RWPE2 (cell line): ENCODE data around the gene COMMD7.
A peak's percentile ranks its signal among the peaks of the same experiment; 100 is the strongest.
"Not testable (repeated sequence)": the region's sequence is repeated elsewhere in the genome, so short reads cannot be mapped to it uniquely, and the experiment has no call there.

Source experiments
- ATAC-seq: fragments of 200-7000 bp; cut with Tn5 transposase; 3 replicates; pipeline ENCODE4 v1.9.1; 2021; ENCODE audit warnings: low read depth
- DNase-seq: peaks from one replicate; pipeline ENCODE4 v3.0.0-alpha.2; 2020; ENCODE audit warnings: low spot score
- H3K27ac ChIP-seq: fragments of 450-650 bp; 2 replicates; pipeline ENCODE4 v1.5.1; 2017; ENCODE audit warnings: mild to moderate bottlenecking; ENCODE audit not compliant: poor library complexity, severe bottlenecking
- H3K27me3 ChIP-seq: fragments of 250-450 bp; sonication (Bioruptor Pico); 2 replicates; pipeline ENCODE4 v1.5.1; 2021; ENCODE audit warnings: mild to moderate bottlenecking, moderate library complexity; ENCODE audit not compliant: insufficient read depth, poor library complexity, severe bottlenecking
- H3K36me3 ChIP-seq: fragments of 250-450 bp; sonication (Bioruptor Pico); 2 replicates; pipeline ENCODE4 v1.5.1; 2020; ENCODE audit warnings: low read depth, mild to moderate bottlenecking, moderate library complexity
- H3K4me1 ChIP-seq: fragments of 250-450 bp; sonication (Bioruptor Pico); 2 replicates; pipeline ENCODE4 v1.5.1; 2021; ENCODE audit warnings: mild to moderate bottlenecking, moderate library complexity; ENCODE audit not compliant: insufficient read depth, poor library complexity, severe bottlenecking
- H3K4me3 ChIP-seq: fragments of 250-450 bp; sonication (Bioruptor Pico); 2 replicates; pipeline ENCODE4 v1.5.1; 2021; ENCODE audit warnings: mild to moderate bottlenecking, moderate library complexity; ENCODE audit not compliant: severe bottlenecking
- H3K9me3 ChIP-seq: fragments of 250-450 bp; sonication (Bioruptor Pico); 2 replicates; pipeline ENCODE4 v1.5.1; 2021; ENCODE audit warnings: mild to moderate bottlenecking, moderate library complexity; ENCODE audit not compliant: severe bottlenecking
- TF ChIP-seq, protein P1 (sequence below): fragments of 450-650 bp; IDR thresholded peaks from one replicate; pipeline ENCODE4 v1.5.1; 2017; ENCODE audit warnings: mild to moderate bottlenecking, moderate library complexity; ENCODE audit not compliant: poor library complexity, severe bottlenecking

The COMMD7 gene

DNA sequence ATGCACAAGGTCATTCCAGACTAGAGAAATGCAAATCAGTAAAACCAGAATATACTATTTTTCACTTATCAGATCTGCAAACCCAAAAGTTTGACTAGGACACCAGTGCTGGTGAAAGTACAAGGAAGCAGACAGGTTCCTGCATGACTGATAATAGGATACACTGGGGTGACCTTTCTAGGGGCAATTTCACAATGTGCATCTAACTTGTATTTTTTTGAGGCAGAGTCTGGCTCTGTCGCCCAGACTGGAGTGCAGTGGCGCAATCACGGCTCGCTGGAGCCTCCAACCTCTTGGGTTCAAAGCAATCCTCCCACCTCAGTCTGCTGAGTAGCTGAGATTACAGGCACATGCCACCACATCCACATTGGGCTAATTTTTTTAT lies 11.4 kb downstream of the COMMD7 start:
- Histone ChIP-seq H3K27me3 (no peaks in the 10 kb centered on the region), H3K4me3 (no peak overlapping the region), H3K9me3 (no peaks in the 10 kb centered on the region), H3K36me3 (peaks cover 14% of the 10 kb centered on the region), H3K27ac (peak overlapping the region; percentile 0), H3K4me1 (peaks cover 17% of the 10 kb centered on the region)
- DNase-seq (no peak), ATAC-seq (peak; percentile 45)
- TF ChIP-seq, protein P1, sequence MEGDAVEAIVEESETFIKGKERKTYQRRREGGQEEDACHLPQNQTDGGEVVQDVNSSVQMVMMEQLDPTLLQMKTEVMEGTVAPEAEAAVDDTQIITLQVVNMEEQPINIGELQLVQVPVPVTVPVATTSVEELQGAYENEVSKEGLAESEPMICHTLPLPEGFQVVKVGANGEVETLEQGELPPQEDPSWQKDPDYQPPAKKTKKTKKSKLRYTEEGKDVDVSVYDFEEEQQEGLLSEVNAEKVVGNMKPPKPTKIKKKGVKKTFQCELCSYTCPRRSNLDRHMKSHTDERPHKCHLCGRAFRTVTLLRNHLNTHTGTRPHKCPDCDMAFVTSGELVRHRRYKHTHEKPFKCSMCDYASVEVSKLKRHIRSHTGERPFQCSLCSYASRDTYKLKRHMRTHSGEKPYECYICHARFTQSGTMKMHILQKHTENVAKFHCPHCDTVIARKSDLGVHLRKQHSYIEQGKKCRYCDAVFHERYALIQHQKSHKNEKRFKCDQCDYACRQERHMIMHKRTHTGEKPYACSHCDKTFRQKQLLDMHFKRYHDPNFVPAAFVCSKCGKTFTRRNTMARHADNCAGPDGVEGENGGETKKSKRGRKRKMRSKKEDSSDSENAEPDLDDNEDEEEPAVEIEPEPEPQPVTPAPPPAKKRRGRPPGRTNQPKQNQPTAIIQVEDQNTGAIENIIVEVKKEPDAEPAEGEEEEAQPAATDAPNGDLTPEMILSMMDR, result no peak

DNA sequence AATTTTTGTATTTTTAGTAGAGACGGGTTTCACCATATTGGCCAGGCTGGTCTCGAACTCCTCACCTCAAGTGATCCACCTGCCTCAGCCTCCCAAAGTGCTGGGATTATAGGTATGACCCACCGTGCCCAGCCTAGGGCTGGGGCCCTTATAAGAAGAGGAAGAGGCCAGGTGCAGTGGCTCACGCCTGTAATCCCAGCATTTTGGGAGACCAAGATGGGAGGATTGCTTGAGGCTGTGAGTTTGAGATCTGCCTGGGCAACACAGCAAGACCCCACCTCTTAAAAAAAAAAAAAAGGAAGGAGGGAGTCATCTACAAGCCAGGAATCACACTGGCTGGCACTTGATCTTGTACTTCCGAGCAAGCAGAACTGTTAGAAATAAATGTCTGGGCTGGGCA lies 13.9 kb downstream of the COMMD7 start:
- ATAC-seq, H3K4me3 ChIP-seq, DNase-seq, H3K27me3 ChIP-seq, H3K9me3 ChIP-seq, H3K27ac ChIP-seq: not testable (repeated sequence)
- Histone ChIP-seq H3K36me3 (peaks cover 27% of the 10 kb centered on the region), H3K4me1 (peaks cover 17% of the 10 kb centered on the region)

DNA sequence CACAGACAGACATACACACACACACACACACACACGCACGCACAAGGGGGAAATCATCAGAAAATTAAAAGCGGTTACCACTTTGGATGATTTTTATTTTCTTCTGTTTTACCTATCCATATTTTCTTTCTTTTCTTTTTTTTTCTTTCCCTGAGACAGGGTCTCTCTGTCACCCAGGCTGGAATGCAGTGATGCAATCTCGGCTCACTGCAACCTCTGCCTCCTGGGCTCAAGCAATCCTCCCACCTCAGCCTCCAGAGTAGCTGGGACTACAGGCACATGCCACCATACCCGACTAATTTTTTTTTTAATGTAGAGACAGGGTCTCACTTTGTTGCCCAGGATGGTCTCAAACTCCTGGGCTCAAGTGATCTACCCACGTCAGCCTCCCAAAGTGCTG lies 14.8 kb downstream of the COMMD7 start:
- not testable (repeated sequence) for H3K27ac ChIP-seq, H3K9me3 ChIP-seq, DNase-seq, H3K4me3 ChIP-seq, ATAC-seq, H3K27me3 ChIP-seq
- Histone ChIP-seq H3K36me3 (peaks cover 27% of the 10 kb centered on the region), H3K4me1 (peaks cover 17% of the 10 kb centered on the region)

DNA sequence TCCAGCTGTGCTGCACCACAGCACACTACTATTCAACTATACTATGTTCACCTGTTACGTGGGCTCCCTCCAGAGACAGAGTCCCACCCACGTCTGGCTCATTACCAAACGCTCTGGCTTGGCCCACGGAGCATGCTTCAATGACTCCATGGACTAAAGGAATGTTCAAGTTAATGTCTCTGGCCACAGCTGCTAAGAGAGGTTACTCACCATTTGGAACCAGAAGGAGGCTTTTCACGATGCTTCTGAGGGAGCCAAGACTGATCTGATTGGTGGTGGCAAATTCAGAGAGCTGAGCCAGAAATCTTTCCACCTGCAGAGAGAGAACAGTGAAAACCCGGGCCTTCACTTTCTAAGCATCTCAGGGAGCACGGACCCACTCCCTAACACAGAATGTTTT lies 15.6 kb downstream of the COMMD7 start:
- Histone ChIP-seq H3K36me3 (peaks cover 27% of the 10 kb centered on the region), H3K27ac (no peak overlapping the region), H3K27me3 (no peaks in the 10 kb centered on the region), H3K9me3 (no peaks in the 10 kb centered on the region), H3K4me1 (peaks cover 17% of the 10 kb centered on the region), H3K4me3 (no peak overlapping the region)
- ATAC-seq, result peak; percentile 51; the same call in 2 of the 3 replicates
- TF ChIP-seq, protein P1, result no peak
- no peak for DNase-seq

DNA sequence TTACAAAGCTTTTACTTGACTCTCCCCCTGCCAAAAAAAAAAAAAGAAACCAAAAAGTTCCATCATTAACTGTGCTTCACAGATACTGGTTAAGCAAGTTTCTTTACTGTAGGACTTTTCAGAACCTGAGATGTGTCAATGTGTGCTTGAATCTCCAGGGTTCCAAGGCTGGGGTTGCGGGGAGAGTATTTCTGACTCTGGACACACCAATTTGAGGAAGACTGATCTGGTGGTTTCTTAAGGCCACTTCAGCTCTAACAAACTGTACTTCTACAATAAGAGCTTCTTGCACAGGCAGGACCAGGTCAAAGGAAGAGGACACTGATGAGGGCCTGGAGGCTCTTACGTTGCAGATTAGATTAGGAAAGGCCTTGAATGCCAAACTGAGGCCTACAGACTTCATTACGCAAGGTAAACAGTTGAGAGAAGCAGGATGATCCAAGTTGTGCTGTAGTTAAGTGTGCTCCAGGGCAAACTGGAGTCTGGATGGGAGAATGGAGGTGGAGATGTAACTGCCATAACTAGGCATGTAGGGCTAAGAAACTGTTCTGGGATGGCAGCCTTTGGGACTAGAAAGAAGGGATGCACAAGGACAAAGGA lies 24.4 kb downstream of the COMMD7 start:
- Histone ChIP-seq H3K4me1 (no peaks in the 10 kb centered on the region), H3K27me3 (no peaks in the 10 kb centered on the region), H3K4me3 (no peak overlapping the region), H3K9me3 (no peaks in the 10 kb centered on the region), H3K27ac (no peak overlapping the region), H3K36me3 (peaks cover 17% of the 10 kb centered on the region; the same call in 1 of the 2 replicates)
- TF ChIP-seq, protein P1, result no peak
- DNase-seq (no peak), ATAC-seq (no peak)

DNA sequence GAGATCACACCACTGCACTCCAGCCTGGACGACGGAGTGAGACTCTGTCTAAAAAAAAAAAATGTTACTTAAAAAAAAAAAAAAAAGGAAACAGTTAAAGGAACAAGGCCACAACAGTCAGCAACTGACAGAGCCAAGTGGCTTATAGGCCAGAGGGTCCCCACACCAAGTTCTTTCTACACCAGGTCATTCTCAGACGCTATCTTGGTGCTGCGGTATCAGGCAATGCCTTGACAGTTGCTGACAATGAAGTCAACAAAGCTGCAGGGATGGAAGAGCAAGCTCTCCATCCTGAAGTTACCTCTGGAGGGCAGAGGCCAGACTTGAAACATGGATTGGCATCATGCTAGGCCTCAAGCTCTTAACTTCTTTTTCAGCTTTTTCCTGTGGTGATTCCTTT lies 31.9 kb downstream of the COMMD7 start:
- no peak overlapping the region for H3K4me3 ChIP-seq
- H3K4me1 ChIP-seq, result peaks cover 9% of the 10 kb centered on the region
- H3K27ac ChIP-seq, result no peak overlapping the region
- no peak for DNase-seq
- TF ChIP-seq, protein P1, result no peak
- H3K36me3 ChIP-seq, result peaks cover 10% of the 10 kb centered on the region; the same call in 1 of the 2 replicates
- H3K27me3 ChIP-seq, result no peaks in the 10 kb centered on the region
- no peak for ATAC-seq
- H3K9me3 ChIP-seq, result no peaks in the 10 kb centered on the region
